HG03196 (cell line): ENCODE data around the gene SCYGR5.
"Not testable (repeated sequence)": the region's sequence is repeated elsewhere in the genome, so short reads cannot be mapped to it uniquely, and the experiment has no call there.

Experiments
- ATAC-seq: cut with Tn5 transposase; IDR thresholded peaks from one replicate; pipeline ENCODE4 v1.9.1; 2021; ENCODE audit not compliant: unreplicated experiment

The SCYGR5 gene

DNA sequence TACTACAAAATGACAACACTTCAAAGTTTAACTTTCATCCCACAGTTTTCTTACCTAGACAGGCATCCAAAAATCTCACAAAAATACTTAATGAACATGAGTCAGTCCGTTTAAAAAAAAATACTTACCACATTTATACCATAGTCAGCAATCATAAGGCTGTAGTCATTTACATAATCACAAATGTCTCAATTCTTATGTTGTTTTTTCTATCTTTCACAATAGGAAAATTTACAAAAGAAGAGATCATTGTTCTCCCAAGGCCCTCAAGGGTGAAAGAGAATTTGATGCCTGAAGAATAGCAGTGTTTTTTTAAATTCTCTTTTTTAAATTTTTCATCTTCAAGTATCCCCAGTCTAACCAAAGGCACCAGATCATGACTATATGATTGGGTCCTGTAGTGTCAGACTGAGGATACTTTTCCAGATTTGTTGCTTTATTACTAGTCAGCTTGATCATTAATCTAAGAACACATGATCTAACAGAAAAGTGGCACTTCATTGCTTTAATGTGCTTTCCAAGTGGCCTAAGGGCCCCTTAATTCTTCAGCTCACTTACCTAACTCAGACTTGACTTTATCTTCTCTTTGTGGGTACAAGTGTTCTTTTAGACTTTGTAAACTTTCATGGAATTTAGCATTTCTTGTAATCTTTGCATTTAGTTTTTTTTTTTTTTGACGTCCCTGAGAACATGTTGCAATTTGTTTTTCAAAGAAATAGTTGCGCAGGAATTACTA is 4.7 kb downstream of the SCYGR5 start:
- no peak for ATAC-seq

DNA sequence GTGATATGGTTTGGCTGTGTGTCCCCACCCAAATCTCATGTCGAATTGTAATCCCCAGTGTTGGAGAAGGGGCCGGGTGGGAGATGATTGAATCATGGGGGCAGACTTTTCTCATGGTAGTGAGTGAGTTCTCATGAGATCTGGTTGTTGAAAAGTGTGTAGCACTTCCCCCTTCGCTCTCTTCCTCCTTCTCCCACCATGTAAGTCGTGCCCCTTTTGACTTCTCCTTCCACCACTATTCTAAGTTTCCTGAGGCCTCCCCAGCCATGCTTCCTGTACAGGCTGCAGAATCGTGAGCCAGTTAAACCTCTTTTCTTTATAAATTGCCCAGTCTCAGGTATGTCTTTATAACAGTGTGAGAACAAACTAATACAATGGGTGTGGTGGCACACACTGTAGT is 7.0 kb downstream of the SCYGR5 start:
- ATAC-seq: not testable (repeated sequence)

DNA sequence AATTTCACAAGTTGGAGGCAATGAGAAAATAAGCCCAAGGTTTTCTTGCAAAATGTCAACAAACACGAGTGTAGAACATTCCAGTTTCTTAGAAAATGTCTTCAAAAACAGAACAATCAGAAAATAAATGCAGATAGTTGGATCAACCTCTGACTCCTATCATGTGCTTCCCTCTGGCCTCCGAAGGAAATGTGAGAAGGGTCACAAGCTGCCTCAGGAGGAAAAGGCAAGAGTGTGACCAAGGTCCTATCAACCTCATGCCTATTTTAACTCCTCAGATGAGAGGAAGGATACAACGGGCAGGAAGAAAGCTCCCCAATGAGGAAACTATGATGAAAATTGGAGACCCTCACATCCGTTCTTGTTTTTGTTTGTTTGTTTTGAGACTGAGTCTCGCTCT is 7.9 kb downstream of the SCYGR5 start:
- no peak for ATAC-seq

DNA sequence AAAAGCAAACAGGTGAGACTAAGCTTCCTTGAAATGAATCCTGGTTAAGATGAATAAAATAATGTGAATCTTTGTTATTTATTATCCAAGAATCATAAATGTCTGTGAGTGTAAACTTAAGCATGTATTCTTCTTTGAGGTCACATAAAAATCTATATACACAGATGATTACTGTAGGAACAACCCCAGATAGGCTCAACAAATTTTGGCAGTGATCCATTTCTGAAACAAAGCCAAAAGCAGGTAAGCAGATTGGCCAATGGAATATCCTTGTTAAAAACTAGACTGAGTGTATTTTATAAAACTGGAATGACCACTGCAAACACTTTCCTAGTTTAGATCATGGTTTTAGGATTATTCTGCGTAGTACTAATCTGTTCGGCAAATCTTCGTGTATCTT is 11.3 kb downstream of the SCYGR5 start:
- ATAC-seq: no peak

DNA sequence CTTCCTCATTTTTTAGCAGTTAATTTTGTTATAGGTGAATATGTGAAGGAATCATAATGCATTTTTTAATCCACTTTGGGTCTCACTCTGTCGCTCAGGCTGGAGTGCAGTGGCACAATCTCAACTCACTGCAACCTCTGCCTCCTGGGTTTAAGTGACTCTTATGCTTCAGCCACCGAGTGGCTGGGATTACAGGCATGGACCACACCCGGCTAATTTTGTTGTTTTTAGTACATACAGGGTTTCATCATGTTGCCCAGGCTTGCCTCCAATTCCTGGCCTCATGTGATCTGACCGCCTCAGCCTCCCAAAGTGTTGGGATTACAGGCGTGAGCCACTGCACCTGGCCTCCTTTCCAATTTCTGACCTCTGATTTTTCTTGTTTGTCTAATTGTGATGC is 17.7 kb downstream of the SCYGR5 start:
- no peak for ATAC-seq

DNA sequence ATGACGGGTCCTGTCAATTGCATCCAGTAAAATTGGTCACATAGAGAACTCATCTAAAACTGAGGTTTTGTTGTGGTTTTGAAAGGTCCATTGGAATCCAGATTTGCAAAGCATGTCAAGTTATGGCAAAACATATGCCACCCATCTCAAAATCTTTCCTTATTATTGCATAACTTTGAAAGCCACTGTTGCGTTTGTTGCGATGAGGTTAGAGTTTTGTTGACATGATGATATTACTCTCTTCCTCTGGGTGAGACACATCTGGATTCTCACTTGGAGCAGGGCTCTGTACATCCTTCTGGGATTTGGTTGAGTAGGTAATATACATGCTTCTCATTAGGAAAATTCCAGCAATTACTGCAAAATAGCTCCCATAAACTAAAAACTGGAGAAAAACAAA is 20.6 kb downstream of the SCYGR5 start:
- no peak for ATAC-seq

DNA sequence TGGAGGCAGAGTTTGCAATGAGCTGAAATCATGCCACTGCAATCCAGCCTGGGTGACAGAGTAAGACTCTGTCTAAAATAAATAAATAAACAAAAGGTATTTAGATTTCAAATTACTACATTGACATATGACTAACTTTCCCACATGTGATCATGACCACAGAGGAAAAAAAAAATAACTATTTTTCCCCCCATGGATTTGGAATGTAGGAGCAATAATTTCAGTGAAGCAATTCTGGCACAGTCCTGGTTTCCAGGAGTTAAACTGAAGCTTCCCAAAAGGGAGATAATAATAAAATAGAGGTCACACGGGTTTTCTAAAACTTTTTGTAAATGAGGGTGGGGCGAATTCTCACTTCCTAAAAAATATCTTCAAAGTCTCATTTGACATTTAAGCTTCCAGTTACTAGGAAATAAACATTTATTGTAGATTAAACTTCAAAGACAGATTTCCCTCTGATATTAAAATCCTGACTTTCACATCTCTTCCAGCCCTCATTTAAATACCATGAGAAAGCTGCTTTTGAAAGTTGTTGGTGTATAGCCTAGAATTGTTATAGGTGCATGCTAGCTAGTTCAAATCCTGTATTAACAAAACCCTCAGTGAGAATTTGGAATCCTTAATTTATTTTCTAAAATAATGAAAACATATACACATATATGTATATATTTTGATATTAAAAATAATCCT is 30.5 kb downstream of the SCYGR5 start:
- ATAC-seq: no peak

DNA sequence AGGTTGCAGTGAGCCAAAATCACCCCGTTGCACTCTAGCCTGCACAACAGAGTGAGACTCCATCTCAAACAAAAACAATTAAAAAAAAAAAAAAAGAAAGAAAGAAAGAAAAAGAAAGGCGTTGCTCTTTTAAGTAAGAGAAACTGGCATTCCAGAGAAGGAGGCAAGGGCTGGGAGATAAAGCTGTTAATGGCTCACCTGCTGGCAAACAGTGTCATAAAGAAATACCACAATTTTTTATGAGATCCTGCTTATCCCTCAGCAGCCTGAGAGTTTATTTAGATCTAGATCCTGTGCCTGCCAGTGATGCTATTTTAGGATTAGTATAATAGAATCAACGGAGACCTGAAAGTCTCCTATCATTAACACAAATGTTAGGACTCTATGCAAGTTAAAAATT is 35.0 kb downstream of the SCYGR5 start:
- no peak for ATAC-seq

DNA sequence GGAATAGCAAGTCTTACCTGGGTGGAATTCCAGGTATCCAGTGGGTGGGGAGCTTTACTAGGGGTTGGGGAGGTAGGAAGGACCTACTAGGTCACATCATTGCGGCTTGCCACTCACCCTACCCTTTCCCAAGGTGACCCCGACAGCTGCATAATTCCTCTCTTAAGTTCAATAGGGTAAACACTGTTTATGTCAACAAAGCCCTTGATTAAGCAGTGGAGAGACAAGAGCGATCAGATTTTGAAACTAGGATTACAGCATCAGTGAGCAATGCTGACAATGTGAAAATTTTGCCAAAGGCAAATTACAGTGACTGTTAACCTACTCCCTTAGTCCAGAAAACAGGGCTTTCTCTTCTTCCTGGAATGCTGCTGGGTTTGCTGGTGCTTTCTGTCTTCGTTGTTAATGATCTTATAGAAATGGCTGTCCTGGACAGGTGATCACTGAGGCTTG is 36.7 kb downstream of the SCYGR5 start:
- ATAC-seq: no peak

DNA sequence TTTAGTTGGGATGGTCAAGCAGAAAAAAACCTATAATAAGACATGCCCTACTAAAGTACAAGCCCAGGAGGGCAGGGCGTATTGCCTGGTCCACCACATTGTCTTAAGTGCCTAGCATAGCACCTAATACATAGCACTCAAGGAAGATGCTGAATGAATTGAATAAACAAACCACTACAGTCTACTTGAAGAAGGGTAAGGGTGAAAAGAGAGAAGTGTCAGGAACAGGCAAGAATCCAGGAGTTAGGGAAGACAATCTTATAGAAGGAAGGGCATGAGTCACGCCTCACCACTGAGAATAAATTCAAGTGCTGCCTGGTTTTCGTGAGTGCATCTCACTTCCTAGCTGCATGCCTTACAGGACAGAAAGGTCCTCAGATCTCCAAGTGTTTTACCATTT is 37.4 kb downstream of the SCYGR5 start:
- no peak for ATAC-seq

DNA sequence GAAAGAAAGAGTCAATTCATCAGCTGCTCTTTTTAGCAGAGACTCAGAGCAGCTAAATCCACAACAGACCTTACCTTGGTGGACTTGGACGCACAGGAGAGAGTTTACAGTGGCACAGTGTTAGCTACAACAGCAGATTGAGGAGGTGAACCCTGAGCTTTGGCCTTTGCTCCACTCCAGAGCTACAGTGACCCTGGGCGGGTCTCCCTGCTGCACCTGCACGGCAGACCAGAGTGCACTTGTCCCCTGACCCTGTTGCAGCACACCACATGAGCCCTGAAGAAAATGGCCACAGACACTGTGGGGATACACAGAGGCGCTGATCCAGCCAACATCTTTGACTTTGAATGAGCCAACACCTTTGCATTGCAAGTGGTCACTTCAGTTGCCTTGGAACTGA is 40.3 kb downstream of the SCYGR5 start:
- no peak for ATAC-seq

DNA sequence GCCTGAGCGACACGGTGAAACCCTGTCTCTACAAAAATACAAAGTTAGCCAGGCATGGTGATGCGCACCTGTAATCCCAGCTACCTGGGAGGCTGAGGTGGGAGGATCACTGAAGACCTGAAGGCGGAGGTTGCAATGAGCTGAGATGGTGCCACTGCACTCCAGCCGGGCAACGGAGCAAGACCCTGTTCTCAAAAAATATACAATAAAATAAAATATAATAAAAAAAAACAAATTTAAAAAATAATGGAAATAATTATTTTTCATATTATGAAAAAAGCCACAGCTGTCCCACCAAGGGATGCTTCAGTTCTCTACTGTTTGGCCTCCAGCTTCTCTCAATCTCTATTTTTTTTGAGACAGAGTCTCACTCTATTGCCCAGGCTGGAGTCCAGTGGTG is 40.8 kb downstream of the SCYGR5 start:
- ATAC-seq: no peak

DNA sequence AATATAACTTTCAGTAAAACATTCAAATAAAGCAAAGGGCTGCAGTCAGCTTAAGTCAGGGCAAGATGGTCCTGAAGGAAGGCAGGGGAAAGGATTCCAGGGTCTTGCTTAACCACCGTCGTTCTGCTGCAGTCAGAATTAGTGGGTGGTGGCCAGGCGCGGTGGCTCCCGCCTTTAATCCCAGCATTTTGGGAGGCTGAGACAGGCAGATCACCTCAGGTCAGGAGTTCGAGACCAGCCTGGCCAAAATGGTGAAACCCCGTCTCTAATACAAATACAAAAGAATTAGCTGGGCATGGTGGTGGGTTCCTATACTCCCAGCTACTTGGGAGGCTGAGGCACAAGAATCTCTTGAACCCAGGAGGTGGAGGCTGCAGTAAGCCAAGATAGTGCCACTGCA is 44.4 kb downstream of the SCYGR5 start:
- no peak for ATAC-seq

DNA sequence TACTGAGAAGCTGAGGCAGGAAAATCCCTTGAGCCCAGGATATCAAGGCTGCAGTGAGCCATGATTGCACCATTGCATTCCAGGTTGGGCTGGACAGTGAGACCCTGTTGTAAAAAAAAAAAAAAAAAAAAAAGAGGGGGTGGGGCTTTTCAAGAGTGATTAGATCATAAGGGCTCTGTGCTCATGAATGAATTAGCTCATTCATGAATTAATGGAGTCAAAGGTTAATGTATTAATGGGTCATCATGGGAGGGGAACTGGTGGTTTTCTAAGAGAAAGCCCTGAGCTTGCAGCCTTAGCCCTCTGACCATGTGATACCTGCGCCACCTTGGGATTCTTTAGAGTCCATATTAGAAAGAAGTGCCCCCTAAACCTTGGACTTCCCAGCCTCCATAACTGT is 46.7 kb downstream of the SCYGR5 start:
- no peak for ATAC-seq

DNA sequence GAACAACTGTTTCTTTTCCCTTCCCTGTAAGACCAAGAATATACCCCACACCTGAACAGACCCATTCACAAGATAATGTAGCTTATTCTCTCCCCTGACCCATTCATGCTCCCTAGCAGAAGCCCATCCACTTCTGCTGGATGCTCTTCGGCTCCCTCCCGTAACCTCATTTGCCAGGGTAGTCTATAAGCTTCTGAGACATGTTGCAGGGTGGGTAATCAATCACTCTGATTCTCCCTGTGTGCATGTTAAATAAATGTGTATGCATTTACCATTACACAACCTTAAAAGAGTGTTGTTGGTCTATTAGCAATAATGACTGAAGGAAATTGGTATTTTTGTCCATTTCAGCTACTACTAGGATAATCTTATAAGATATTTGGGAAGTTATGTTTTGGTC is 49.9 kb downstream of the SCYGR5 start:
- no peak for ATAC-seq
